ENCODE measurements around the gene CALN1.

DNA sequence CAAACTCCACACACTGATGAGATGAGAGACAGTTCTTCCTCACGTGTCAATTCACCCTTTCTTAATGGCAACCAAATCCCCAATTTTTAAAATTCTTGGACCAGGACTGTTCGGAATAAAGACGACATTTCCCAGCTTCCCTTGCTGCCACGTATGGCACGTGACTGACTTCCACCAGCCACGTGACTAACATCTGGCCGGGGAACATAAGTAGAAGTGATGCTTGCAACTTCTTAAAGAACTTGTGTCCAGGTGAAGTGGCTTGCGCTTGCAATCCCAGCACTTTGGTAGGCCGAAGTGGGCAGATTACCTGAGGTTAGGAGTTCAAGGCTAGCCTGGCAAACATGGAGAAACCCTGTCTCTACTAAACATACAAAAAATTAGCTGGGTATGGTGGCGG lies 405.1 kb downstream of the CALN1 start:
- TF ChIP-seq CTCF (IDR thresholded peaks at IDR 0.05; ENCODE audit: insufficient read depth, low read depth, low read length) (no peak), EZH2 (IDR thresholded peaks at IDR 0.05; ENCODE audit: insufficient read depth, low read length) (no peak)

Measured in astrocyte (in vitro differentiated cells and primary cell).